Measurements from ENCODE around the gene TAAR6. TPM values are rescaled to one million over a fixed set of nuclear protein-coding genes. Genes with fewer than 3 reads are reported as not detected.
"Not testable (repeated sequence)": the region's sequence is repeated elsewhere in the genome, so short reads cannot be mapped to it uniquely, and the experiment has no call there.

The TAAR6 gene
- total and polyA plus RNA-seq, 12 donors, result not detected

DNA sequence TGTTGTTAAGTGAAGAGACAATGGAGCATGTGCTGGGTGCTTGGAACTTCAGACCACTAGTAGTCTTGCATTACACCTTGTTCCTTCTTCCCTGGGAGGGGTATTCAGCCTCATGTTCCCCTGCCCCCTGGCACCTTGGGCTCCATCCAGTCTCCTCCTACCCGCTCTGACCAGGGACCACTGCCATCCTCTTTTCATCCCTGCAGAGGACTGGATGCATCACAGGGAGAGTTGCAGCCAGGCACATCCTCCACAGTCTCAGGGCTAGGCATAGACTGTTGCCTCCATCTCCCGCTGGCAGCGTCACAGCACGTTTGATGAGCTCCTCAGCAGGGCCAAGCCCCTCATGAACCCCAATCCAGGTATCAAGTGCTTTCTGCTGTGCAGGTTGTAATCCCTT lies 18.9 kb upstream of the TAAR6 start:
- 74 to 76% methylated on average over 4 of the region's 4 CpGs for WGBS, 2 donors
- Histone ChIP-seq H3K4me3 (no peak overlapping the region), H3K27ac (no peak overlapping the region), H3K36me3 (no peaks in the 10 kb centered on the region), H3K27me3 (peaks cover 0 to 31% (median 18%) of the 10 kb centered on the region in 7 donors), H3K4me1 (no peaks in the 10 kb centered on the region), H3K9me3 (no peaks in the 10 kb centered on the region)
- intact Hi-C loops (cut with DNase I), result no loop called here
- TF ChIP-seq, protein P1, sequence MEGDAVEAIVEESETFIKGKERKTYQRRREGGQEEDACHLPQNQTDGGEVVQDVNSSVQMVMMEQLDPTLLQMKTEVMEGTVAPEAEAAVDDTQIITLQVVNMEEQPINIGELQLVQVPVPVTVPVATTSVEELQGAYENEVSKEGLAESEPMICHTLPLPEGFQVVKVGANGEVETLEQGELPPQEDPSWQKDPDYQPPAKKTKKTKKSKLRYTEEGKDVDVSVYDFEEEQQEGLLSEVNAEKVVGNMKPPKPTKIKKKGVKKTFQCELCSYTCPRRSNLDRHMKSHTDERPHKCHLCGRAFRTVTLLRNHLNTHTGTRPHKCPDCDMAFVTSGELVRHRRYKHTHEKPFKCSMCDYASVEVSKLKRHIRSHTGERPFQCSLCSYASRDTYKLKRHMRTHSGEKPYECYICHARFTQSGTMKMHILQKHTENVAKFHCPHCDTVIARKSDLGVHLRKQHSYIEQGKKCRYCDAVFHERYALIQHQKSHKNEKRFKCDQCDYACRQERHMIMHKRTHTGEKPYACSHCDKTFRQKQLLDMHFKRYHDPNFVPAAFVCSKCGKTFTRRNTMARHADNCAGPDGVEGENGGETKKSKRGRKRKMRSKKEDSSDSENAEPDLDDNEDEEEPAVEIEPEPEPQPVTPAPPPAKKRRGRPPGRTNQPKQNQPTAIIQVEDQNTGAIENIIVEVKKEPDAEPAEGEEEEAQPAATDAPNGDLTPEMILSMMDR (IDR thresholded peaks at IDR 0.05), result no peak
- no peak for DNase-seq
- ATAC-seq, result no peak

- intact Hi-C loops (cut with DNase I), result no loop called here
- Histone ChIP-seq H3K36me3 (no peaks in the 10 kb centered on the region), H3K27ac (no peak within 1 kb of the TSS), H3K4me3 (no peak within 1 kb of the TSS), H3K9me3 (no peaks in the 10 kb centered on the region), H3K4me1 (no peaks in the 10 kb centered on the region), H3K27me3 (peaks cover 0 to 39% (median 21%) of the 10 kb centered on the region in 7 donors)
- WGBS, 2 donors, result 92 to 97% methylated on average over 2 of the region's 2 CpGs
- TF ChIP-seq, protein P1 (IDR thresholded peaks at IDR 0.05), result no peak
- no peak for ATAC-seq
- DNase-seq, result no peak
These were observed 17.8 kb upstream of the TAAR6 start, which contains the start of gene TAAR8 for GRCh38 chr6:132552372-132552771. TSS of gene TAAR8 (plus strand) at chr6:132552672. CDS start at chr6:132552693, 21 bp downstream.

DNA sequence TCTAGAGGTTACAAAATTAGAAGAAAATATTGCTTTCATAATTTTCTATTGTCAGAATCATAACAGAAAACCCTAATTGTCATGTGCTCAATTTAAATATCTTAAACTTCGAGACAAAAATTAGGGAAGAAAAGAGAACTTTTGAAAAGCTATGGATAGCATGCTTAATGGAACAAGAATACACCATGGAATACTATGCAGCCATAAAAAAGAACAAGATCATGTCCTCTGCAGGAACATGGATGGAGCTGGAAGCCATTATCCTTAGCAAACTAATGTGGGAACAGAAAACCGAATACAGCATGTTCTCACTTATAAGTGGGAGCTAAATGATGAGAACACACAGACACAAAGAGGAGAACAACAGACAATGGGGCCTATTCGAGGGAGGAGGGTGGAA lies 10.0 kb upstream of the TAAR6 start:
- WGBS, 2 donors, result 71 to 73% methylated on average over 3 of the region's 3 CpGs
- H3K4me3 ChIP-seq, H3K27ac ChIP-seq, H3K36me3 ChIP-seq, H3K9me3 ChIP-seq, ATAC-seq, H3K4me1 ChIP-seq, DNase-seq: not testable (repeated sequence)
- intact Hi-C loops (cut with DNase I), result loop anchor here in 1 of 10 donors (5.0 kb wide), 1 partner anchor 1623 kb away; no protein-coding TSS in a partner anchor
- peaks cover 0 to 55% (median 12%) of the 10 kb centered on the region in 7 donors for H3K27me3 ChIP-seq

- no peak for ATAC-seq
- TF ChIP-seq, protein P1 (IDR thresholded peaks at IDR 0.05), result no peak
- no peaks in the 10 kb centered on the region for H3K4me1 ChIP-seq
- DNase-seq, result no peak
- intact Hi-C loops (cut with DNase I), result no loop called here
- peaks cover 0 to 62% (median 13%) of the 10 kb centered on the region in 7 donors for H3K27me3 ChIP-seq
- no peak overlapping the region for H3K4me3 ChIP-seq
- WGBS, 2 donors, result 78 to 81% methylated on average over 6 of the region's 6 CpGs
- H3K36me3 ChIP-seq, result no peaks in the 10 kb centered on the region
- no peaks in the 10 kb centered on the region for H3K9me3 ChIP-seq
- no peak overlapping the region for H3K27ac ChIP-seq
These were observed 3.7 kb upstream of the TAAR6 start for GRCh38 chr6:132566404-132566803.

GRCh38 chr6:132567566-132567965 lies 2.6 kb upstream of the TAAR6 start:
- Histone ChIP-seq H3K4me1 (peaks cover 0 to 8% (median 0%) of the 10 kb centered on the region in 9 donors), H3K4me3 (no peak overlapping the region), H3K36me3 (no peaks in the 10 kb centered on the region), H3K27ac (no peak overlapping the region), H3K9me3 (no peaks in the 10 kb centered on the region), H3K27me3 (peaks cover 0 to 72% (median 13%) of the 10 kb centered on the region in 7 donors)
- 64 to 77% methylated on average over 1 of the region's 1 CpG for WGBS, 2 donors
- TF ChIP-seq, protein P1 (IDR thresholded peaks at IDR 0.05), result no peak
- DNase-seq (no peak), ATAC-seq (no peak)
- intact Hi-C loops (cut with DNase I), result no loop called here

Data from heart right ventricle (tissue), 16 donors.